GM18951 (cell line): ENCODE results near the gene NBL1.

ENCODE experiments used
- POLR2A ChIP-seq: IDR thresholded peaks from 4 replicates; pipeline ENCODE4 v1.6.1; 2011; ENCODE audit warnings: mild to moderate bottlenecking; ENCODE audit not compliant: insufficient read length, insufficient read depth; ENCODE audit errors: extremely low read depth
- in situ Hi-C: fragments of 300-500 bp; cut with MboI; formaldehyde crosslinking; loops from one replicate; pipeline ENCODE4 v1.12.0; 2022; ENCODE audit warnings: low sequenced_read_pairs, mixed read lengths, inconsistent platforms; ENCODE audit not compliant: unreplicated experiment

Gene NBL1

DNA sequence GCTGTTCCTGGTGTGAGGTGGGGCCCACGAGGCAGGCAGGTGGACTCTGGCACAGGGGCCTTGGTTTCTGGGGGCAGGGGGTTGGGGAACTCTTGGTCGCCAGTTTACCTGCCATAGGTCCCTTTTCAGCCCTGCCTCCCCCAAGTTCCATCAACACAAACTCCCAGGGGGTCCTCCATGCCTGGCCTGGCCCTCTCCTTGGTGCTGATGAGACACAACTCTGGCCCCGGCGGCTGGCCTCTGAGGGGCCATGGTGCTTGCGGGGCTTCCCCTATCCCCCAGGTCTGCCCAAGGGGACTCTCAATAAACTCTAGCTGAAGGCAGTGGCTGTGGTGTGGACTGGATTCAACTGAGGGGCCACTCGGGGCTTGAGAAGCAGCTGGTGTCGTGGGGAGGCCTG is 36.5 kb downstream of the NBL1 start:
- in situ Hi-C loops = no loop called here
- TF ChIP-seq POLR2A = no peak

DNA sequence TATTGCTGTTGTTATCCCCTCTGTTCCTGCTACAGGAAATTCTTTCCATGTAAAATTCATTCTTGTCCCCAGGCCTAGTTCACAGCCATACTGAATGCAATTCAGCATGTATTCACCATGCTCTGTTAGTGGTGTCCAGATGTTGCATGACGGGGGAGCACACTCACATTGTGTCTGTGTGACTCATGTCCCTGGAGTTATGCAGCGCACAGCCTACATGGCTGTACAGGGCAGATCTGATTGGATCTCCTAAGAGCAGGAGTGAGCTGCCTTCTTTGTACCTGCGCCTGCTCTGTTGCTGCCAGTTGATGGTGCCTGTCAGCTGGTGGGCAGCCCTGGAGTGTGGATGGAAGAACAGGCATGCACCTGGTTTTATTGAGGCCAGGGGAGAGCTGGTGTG is 38.1 kb downstream of the NBL1 start:
- TF ChIP-seq POLR2A = no peak
- in situ Hi-C loops = no loop called here

DNA sequence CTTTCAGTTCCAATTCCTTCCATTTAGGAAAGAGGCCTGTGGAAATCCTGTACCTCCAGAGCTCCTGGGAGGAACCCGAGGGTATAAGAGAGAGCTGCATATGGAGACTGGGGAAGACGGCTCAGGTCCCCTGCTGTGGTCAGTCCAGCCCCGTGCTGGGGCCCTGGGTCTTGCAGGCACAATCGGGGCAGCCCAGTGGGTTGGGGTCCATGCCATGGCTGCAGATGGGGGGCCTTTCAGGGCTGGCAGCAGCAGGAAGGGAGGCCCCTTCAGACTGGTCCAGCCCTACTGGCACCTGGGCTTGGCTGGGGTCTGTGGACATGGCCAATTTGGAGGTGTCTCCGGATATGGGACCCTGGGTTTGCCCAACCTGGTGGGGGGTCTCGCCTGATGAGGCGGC is 38.8 kb downstream of the NBL1 start:
- in situ Hi-C loops = no loop called here
- no peak for TF ChIP-seq POLR2A

DNA sequence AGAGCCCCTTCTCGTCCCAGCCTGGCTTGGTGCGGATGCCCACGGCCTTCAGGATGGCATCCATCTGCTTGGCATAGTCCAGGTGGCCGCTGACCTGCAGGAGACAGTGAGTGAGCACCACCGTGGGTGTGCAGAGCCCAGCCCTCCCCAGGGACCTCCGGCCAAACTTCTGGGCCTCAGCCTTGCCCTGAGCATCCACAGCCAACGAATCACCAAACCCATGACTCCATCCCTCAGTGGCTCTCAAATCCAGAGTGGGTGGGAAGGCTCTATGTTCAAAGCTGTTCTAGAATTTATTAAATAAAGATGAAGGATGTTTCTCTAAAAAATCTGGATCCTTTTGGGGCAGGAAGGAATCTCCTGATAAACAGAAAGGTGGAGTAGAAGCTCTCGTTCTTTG is 39.2 kb downstream of the NBL1 start:
- in situ Hi-C loops = no loop called here
- no peak for TF ChIP-seq POLR2A

DNA sequence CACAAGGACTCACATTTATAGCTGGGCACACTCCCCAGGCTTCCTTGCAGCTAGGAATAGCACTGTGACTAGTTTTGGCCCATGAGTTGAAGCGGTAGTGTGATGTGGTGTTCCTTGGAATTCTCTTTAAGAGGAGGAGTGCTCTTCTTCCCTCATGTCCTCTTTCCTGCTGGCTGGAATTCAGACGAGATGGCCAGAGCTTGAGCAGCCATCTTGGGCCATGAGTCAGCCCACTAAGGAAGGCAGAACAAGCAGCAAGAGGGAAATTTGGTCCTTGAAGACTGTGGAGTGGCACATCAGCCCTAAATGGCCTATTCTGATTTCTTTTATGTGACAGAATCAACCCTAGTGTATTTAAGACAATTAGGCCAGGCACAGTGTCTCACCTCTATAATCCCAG is 40.6 kb downstream of the NBL1 start:
- in situ Hi-C loops = no loop called here
- TF ChIP-seq POLR2A = no peak

DNA sequence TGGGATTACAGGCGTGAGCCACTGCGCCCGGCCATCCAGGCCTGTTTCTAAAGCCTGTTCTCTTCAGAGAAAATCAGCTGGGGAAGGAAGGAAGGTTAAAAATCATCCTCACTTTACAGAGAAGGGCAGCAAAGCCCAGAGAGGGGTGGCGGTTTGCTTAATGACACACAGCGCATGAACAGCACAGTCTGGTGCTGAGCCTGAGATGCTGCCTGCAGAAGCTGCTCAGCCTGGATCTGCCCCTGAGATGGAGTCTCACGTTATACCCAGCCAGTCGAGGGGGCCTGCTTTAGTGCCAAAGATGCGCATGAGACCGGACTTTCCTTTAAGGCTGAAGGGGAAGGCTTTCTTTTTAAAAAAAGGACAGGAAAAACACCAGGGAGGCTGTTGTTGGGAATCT is 41.9 kb downstream of the NBL1 start:
- no peak for TF ChIP-seq POLR2A
- in situ Hi-C loops = no loop called here

DNA sequence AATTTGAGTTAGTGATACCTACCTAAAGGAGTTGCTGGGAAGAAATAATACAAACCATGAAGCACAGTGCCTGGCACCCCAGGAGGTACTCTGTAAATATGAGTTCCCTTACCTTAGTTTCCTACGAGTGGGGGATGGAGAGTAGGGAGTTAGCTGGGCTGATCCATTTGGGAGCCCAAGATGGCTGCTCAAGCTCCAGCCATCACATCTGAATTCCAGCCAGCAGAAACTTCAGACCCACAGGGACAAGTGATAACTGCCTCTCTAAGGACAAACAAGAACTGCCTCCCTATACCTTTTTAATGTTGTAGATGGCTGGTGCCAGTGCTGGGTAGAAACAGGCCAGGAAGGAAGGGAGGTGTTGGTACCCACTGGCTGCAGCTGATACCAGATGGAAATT is 43.3 kb downstream of the NBL1 start:
- in situ Hi-C loops = no loop called here
- TF ChIP-seq POLR2A = no peak

DNA sequence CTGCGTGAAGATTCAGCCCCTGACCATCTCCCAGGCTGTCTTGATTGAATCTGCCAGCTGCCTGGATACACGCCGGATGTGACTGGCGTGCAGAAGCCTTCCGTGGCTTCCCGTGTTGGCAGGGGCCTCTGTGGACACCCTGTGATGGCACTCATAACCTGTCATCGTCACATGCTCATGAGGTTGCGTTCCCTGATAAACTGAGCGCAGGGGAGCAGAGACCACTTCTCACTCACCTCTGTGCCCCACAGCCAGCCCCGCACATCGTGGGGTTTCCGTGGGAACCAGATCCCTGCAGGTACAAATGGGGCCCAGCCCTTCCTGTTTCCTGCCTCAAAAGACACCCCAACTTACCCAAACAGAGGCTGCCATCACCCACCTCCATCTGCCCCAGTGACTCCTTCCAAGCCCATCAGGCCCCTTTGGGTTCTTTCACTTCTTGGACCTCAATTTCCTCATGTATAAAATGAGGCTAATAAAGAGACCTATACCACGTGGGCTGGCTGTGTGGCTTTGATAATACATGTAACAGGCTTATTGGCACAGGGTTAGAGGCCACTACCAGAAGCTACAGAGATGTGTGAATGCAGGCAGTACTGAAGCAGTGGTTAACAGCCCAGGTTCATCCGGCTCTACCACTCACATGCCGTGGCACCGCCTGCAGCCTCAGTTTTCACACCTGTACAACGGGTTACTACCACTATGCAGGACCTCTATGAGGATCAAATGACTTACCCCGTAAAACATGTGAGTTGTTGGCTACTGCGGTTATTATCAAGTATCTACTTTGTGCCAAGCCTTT is 44.1 kb downstream of the NBL1 start:
- in situ Hi-C loops = no loop called here
- no peak for TF ChIP-seq POLR2A

DNA sequence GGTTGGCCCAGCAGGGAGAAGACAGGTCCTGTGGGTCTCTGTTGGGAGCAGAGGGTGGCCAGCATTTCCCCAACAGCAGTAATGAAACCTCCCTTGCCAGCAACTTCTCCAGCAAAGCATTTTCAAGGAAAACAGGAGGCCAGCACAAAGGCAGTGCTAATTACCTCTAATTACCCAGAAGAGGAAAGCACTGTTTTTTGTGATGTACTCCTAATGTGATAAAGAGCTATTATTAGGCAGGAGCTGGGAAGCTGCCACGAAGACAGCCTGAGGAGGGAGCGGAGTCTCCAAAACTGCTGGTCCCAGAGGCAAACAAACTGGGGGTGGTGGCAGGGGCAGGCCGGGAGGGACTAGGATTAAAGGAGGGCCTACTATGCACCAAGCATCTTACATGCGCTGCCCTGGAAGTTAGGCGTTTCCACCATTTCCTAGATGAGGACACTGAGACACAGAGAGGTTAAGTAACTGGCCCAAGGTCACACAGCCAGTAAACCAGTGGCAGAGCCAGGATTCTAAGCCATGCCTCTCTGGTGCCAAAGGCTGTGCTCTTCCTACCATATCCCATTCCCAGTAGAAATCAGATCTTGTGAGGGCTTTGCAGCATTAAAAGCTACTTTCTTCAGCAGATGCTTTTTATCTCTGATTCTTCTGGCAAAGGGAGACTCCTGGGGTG is 45.1 kb downstream of the NBL1 start:
- no peak for TF ChIP-seq POLR2A
- in situ Hi-C loops = no loop called here

DNA sequence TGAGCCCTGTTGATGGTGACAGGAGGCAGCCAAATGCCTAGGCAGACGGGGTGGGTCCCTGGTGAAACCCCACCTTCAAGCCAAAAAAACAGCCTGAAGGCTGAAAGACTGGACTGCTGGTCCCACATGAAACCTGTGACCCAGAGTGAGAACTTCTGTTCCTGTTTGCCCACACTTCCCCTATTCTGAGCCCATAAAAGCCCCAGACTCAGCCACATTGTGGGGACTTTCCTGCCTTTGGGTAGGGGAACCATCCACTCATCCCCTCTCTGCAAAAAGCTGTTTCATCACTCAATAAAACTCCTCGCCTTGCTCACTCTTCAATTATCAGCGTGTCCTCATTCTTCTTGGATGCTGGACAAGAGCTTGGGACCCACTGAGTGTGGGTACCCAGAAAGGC is 45.7 kb downstream of the NBL1 start:
- no peak for TF ChIP-seq POLR2A
- in situ Hi-C loops = no loop called here

DNA sequence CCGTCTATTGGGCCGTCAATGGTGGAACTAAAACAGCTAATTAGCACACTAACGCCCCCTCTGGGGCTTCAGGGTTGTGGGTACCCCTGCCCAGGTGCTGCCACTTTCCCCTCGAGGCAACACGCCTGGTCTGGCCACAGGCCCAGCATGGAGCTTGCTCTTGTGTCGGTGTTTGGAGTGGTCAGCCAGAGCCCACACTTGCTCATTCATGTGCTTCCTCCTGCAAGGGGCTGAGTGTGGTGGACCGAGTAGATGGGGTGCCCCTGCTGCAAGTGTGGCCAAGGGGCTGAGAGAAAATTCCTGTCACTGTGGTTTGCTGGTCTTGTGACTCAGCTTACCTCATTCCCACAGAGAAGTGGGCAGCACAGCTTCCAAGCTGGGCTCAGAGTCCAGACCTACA is 46.2 kb downstream of the NBL1 start:
- in situ Hi-C loops = no loop called here
- TF ChIP-seq POLR2A = no peak

DNA sequence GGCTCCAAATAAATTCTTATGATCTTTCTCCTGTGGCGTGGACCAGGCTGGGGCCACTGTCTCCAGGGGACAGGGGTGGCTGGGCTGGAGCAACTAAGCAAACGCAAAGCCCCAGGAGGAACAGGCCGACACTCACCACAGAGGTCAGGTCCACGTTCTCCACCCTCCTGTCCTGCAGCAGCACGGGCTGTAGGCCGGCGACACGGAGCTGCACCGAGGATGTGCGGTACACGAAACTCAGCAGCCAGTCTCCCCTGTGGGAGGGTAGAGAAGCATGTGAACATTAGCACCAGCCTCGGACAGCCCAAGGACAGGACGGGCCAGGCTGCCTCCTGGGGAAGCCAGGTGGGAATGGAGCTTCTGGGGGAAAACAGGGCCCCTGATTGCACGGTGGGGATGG is 50.2 kb downstream of the NBL1 start:
- no peak for TF ChIP-seq POLR2A
- in situ Hi-C loops = no loop called here

DNA sequence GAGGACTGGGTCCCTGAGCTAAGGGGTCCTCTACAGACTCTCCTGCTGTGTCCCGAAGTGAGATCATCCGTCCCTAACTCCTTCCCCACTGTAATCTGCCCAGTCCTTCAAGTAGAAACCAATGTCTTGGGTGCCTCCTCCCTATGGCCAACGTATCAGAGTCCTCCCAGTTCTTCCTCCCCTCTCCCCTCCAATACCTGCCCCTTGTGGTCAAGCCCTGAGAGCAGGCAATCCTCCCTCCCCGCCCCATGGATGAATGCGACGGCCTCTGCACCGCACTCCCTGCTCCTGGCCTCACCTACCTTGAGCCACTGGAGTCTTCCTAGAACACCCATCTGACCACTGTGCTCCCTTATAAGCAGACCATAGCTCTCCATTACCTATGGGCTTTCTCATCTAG is 51.7 kb downstream of the NBL1 start:
- in situ Hi-C loops = no loop called here
- TF ChIP-seq POLR2A = no peak

DNA sequence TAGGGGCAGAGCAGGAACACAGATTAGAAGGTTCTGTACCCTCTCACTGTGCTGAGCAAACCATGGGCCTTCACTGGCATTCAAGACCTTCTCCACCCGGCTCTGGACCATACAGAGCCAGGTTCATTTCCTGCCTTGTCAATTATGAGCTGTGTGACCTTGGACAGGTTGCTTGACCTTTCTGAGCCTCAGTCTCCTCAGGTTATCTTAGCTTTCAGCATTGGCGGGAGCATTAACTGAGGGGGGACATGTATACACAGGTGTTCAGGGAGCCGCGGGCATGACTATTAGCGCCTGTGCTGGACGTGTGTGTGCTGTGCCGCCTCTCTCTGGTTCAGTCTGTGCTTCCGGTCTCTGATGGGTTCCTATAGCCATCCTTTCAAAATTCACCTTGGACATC is 52.7 kb downstream of the NBL1 start:
- in situ Hi-C loops = no loop called here
- TF ChIP-seq POLR2A = no peak

DNA sequence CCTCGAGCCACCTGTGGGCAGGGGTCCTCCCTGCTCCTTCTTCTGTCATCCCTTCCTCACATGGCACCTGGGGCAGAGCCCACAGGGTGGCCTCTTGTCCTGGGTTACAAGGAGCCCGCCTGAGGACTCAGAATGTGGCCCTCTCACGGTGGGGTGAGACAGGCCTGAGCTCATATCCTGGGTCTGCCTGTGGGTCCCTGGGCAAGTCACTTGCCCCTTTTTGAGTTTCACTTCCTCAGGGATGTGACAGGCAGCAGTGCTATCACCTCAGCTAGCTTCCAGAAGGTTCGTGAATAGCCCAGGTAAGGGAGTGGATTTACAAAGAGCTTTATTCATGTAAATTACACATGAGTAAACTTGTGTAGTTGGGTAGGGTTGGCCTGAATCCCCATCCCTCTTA is 54.1 kb downstream of the NBL1 start:
- TF ChIP-seq POLR2A = no peak
- in situ Hi-C loops = no loop called here
